Measurements from ENCODE around the gene PXT1.

The PXT1 gene

GRCh38 chr6:36378936-36379335 is 63.7 kb downstream of the PXT1 start:
- Histone ChIP-seq H3K4me1 (ENCODE audit: control insufficient read depth, insufficient read depth, low read length) (no peaks in the 10 kb centered on the region; the same call in 1 of the 2 replicates), H3K36me3 (ENCODE audit: control insufficient read depth in 2 of 2, insufficient read depth in 1 of 2, low read length in 2 of 2) (no peaks in the 10 kb centered on the region), H3K27ac (ENCODE audit: extremely low read depth, low read depth, low read length) (no peak overlapping the region), H3K4me3 (ENCODE audit: low read depth, low read length) (no peak overlapping the region), H3K9me3 (ENCODE audit: control insufficient read depth, insufficient read depth, low read depth, low read length) (no peaks in the 10 kb centered on the region)
- POLR2A ChIA-PET: no interaction called here
- TF ChIP-seq ZNF26 (tag by site-specific recombination; IDR thresholded peaks at IDR 0.05): no peak
- no peak for TF ChIP-seq GLI4 (tag by site-specific recombination; IDR thresholded peaks at IDR 0.05)
- no peak for TF ChIP-seq HIC1 (tag by site-specific recombination; IDR thresholded peaks at IDR 0.05)
- TF ChIP-seq ZNF830 (tag by site-specific recombination; IDR thresholded peaks at IDR 0.05; ENCODE audit: low read depth): no peak
- TF ChIP-seq ZNF350 (tag by site-specific recombination; IDR thresholded peaks at IDR 0.05): no peak
- no peak for TF ChIP-seq ZNF302 (tag by site-specific recombination; IDR thresholded peaks at IDR 0.05; ENCODE audit: low read depth)
- no peak for TF ChIP-seq ZNF335 (tag by site-specific recombination; conservative IDR thresholded peaks at IDR 0.05)
- TF ChIP-seq, protein P1, sequence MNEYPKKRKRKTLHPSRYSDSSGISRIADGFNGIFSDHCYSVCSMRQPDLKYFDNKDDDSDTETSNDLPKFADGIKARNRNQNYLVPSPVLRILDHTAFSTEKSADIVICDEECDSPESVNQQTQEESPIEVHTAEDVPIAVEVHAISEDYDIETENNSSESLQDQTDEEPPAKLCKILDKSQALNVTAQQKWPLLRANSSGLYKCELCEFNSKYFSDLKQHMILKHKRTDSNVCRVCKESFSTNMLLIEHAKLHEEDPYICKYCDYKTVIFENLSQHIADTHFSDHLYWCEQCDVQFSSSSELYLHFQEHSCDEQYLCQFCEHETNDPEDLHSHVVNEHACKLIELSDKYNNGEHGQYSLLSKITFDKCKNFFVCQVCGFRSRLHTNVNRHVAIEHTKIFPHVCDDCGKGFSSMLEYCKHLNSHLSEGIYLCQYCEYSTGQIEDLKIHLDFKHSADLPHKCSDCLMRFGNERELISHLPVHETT (tag by site-specific recombination; IDR thresholded peaks at IDR 0.05): no peak
- no peak for TF ChIP-seq SP7 (tag by site-specific recombination; IDR thresholded peaks at IDR 0.05)
- no peak for TF ChIP-seq ZNF626 (tag by site-specific recombination; IDR thresholded peaks at IDR 0.05)
- TF ChIP-seq ZNF366 (tag by site-specific recombination; conservative IDR thresholded peaks at IDR 0.05): no peak
- no peak for TF ChIP-seq ZBTB26 (tag by site-specific recombination; optimal IDR thresholded peaks at IDR 0.05)
- TF ChIP-seq ZNF266 (tag by site-specific recombination; IDR thresholded peaks at IDR 0.05; ENCODE audit: low read depth): no peak
- no peak for TF ChIP-seq KLF16 (tag by site-specific recombination; IDR thresholded peaks at IDR 0.05)
- TF ChIP-seq ZNF692 (tag by site-specific recombination; IDR thresholded peaks at IDR 0.05): no peak
- TF ChIP-seq ATF2 (tag by site-specific recombination; IDR thresholded peaks at IDR 0.05; ENCODE audit: low read depth): no peak
- TF ChIP-seq HOXA7 (CRISPR knock-in tag; IDR thresholded peaks at IDR 0.05; ENCODE audit: borderline replicate concordance): no peak
- TF ChIP-seq ZNF292 (tag by site-specific recombination; IDR thresholded peaks at IDR 0.05; ENCODE audit: borderline replicate concordance, low read depth): no peak
- CTCF ChIA-PET: no interaction called here

Measured in HEK293 (cell line).